Ishikawa (cell line): ENCODE results near the gene SSUH2.

ENCODE experiments used
- CEBPB ChIP-seq: IDR thresholded peaks from 2 replicates; pipeline ENCODE4 v1.6.1; 2012
- CREB1 ChIP-seq: IDR thresholded peaks from 2 replicates; pipeline ENCODE4 v1.6.1; 2012; ENCODE audit warnings: low read depth
- EGR1 ChIP-seq: IDR thresholded peaks from 2 replicates; pipeline ENCODE4 v1.6.1; 2012
- EP300 ChIP-seq: IDR thresholded peaks from 2 replicates; pipeline ENCODE4 v1.6.1; 2012; ENCODE audit warnings: borderline replicate concordance
- FOXM1 ChIP-seq: IDR thresholded peaks from 2 replicates; pipeline ENCODE4 v1.6.1; 2012; ENCODE audit warnings: low read depth, borderline replicate concordance
- NFIC ChIP-seq: IDR thresholded peaks from 2 replicates; pipeline ENCODE4 v1.6.1; 2012
- RAD21 ChIP-seq: IDR thresholded peaks from 2 replicates; pipeline ENCODE4 v1.6.1; 2012; ENCODE audit warnings: low read depth
- TAF1 ChIP-seq: IDR thresholded peaks from 2 replicates; pipeline ENCODE4 v1.6.1; 2012; ENCODE audit warnings: low read depth, mild to moderate bottlenecking
- TCF12 ChIP-seq: IDR thresholded peaks from 2 replicates; pipeline ENCODE4 v1.6.1; 2012; ENCODE audit warnings: low read depth
- TEAD4 ChIP-seq: IDR thresholded peaks from 2 replicates; pipeline ENCODE4 v1.6.1; 2012
- YY1 ChIP-seq: IDR thresholded peaks from 2 replicates; pipeline ENCODE4 v1.6.1; 2012; ENCODE audit warnings: low read depth
- ZBTB7A ChIP-seq: IDR thresholded peaks from 2 replicates; pipeline ENCODE4 v1.6.1; 2012; ENCODE audit warnings: low read depth
- TF ChIP-seq, protein P1 (sequence below): IDR thresholded peaks from 2 replicates; pipeline ENCODE4 v1.6.1; 2012; ENCODE audit warnings: low read depth, mild to moderate bottlenecking
- TF ChIP-seq, protein P2 (sequence below): IDR thresholded peaks from 2 replicates; pipeline ENCODE4 v1.6.1; 2012
- TF ChIP-seq, protein P3 (sequence below): IDR thresholded peaks from 2 replicates; pipeline ENCODE4 v1.6.1; 2012

Gene SSUH2

DNA sequence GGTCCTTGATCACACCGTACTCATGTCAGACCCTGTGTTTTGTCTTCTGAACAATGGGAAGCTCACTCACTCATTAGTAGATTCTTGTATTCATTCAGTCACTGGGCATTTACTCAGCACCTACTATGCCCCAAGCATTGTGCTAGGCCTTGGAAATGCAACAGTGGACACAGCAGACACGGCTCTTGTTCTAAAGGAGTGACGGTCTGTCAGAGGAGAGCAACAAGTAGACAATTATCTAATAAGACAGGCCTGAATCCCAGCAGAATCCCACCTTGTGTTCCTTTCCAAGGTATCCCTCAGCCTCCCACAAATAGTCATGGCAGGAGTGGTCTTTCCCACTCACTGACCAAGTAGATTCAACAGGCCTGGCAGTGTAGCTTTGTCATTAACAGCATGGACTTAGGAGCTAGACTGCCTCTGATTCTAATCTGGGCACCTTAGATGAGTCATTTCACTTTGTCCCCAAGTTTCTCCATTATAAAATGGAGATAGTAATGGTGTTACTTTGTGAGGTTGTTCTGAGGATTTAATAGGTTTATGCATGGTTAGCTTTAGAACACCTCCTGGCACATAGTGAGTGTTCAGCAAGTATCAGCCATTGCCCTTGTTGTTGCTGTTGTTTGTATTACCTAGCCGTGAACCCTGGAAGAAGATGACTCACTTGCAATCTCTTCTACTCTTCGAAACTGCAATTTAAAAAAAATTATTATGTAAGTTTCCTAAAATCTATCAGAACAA lies 69.1 kb downstream of the SSUH2 start:
- TF ChIP-seq CREB1 (no peak), CEBPB (no peak), RAD21 (no peak)
- TF ChIP-seq, protein P1, sequence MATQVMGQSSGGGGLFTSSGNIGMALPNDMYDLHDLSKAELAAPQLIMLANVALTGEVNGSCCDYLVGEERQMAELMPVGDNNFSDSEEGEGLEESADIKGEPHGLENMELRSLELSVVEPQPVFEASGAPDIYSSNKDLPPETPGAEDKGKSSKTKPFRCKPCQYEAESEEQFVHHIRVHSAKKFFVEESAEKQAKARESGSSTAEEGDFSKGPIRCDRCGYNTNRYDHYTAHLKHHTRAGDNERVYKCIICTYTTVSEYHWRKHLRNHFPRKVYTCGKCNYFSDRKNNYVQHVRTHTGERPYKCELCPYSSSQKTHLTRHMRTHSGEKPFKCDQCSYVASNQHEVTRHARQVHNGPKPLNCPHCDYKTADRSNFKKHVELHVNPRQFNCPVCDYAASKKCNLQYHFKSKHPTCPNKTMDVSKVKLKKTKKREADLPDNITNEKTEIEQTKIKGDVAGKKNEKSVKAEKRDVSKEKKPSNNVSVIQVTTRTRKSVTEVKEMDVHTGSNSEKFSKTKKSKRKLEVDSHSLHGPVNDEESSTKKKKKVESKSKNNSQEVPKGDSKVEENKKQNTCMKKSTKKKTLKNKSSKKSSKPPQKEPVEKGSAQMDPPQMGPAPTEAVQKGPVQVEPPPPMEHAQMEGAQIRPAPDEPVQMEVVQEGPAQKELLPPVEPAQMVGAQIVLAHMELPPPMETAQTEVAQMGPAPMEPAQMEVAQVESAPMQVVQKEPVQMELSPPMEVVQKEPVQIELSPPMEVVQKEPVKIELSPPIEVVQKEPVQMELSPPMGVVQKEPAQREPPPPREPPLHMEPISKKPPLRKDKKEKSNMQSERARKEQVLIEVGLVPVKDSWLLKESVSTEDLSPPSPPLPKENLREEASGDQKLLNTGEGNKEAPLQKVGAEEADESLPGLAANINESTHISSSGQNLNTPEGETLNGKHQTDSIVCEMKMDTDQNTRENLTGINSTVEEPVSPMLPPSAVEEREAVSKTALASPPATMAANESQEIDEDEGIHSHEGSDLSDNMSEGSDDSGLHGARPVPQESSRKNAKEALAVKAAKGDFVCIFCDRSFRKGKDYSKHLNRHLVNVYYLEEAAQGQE = no peak

DNA sequence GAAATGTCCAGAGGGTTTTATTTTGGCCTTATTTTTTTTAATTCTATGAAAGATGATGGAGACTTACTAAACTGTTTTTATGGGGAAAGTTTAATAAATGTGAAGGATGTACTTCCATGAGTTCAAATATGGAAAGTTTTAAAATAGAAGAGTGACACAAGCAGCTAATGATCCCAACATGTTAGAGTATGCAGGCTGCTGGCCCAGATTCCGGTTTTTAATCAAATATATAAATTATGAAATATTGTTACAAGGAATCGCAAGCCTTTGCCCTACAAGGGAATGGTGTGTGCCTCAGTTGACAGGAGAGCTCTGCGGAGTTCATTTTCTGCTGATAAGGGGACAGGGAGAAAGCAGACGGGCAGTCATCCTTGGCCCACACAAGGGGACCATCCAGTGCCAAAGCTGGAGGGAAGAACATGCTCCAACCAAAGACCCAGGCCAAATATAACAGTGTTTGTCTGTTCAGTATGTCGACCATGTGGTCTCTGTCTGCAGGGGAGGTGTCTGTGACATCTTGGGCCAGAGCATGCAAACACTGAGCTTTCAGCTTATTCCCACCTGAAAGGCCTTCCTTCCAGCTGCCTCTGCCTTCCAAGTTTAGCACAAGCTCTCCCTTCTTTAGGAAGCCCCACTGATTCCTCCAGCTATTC lies 69.8 kb downstream of the SSUH2 start:
- TF ChIP-seq, protein P1 = no peak
- TF ChIP-seq CREB1 (no peak), FOXM1 (no peak), RAD21 (no peak), TAF1 (no peak), TEAD4 (no peak), EGR1 (no peak), NFIC (no peak), TCF12 (no peak), YY1 (no peak), EP300 (no peak), CEBPB (no peak), ZBTB7A (no peak)
- TF ChIP-seq, protein P2, sequence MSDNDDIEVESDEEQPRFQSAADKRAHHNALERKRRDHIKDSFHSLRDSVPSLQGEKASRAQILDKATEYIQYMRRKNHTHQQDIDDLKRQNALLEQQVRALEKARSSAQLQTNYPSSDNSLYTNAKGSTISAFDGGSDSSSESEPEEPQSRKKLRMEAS = no peak
- TF ChIP-seq, protein P3, sequence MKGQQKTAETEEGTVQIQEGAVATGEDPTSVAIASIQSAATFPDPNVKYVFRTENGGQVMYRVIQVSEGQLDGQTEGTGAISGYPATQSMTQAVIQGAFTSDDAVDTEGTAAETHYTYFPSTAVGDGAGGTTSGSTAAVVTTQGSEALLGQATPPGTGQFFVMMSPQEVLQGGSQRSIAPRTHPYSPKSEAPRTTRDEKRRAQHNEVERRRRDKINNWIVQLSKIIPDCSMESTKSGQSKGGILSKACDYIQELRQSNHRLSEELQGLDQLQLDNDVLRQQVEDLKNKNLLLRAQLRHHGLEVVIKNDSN = no peak

DNA sequence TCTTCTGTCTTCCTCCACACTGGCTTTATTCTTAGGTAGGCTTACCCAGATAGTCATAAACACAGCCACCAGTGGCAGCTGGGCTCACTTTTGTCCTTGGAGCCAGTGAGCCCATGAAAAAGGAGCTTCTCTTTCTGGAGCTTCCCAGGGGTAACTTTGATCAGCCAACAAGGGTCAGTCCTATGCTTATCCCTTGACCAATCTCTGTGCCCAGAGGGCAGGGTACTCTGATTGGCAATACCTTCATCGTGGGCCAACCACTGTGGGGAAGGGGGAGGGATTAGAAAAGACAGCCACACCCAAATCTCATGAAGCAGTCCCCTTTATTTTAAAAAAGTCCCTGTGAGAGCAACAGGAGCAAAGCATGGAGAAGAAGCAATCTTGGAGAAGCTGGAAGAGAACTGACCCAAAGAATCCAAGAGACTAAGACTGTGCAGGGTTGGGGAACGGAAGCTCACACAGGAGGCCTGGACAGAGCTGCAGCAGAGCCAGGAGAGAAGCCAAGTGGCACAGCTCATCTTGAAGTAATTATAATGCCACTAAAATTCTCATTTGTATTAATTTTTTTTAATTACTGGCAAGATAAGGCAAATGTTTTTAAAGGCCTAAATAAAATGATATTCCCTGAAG lies 70.4 kb downstream of the SSUH2 start:
- TF ChIP-seq EGR1 (no peak), TCF12 (no peak)

DNA sequence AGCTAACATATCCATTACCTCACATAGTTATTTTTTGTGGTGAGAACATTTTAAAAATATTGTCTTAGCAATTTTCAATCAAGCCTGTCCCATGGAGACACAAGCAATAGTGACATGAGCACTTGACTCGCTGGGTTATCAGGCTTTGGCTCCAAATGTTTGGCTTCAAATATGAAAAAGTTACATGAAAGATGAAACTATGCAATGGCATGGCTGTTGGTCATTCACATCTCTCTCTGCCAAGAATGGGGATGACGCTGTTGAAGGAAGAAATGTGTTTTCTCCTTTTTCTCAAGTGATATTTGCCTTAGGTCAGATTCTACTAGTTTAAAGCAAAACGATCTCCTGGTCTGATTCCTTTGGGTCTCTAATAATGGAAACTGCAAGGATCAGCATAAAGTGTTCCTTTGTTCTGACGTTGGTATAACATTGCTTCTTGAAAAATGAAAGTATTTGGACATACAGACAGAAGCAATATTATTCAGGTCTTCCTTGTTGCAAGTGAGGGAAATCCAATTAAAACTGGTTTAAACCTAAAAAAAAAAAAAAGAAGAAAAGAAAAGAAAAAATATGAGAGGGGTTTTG lies 71.2 kb downstream of the SSUH2 start:
- TF ChIP-seq TCF12 (no peak), FOXM1 (no peak), RAD21 (no peak), EP300 (no peak), CEBPB (no peak), TAF1 (no peak), EGR1 (no peak), CREB1 (no peak), YY1 (no peak), NFIC (no peak), ZBTB7A (no peak), TEAD4 (no peak)
- TF ChIP-seq, protein P2 = no peak
- TF ChIP-seq, protein P1 = no peak
- TF ChIP-seq, protein P3 = no peak
